Neural crest cell (in vitro differentiated cells): ENCODE data around the gene SMOC1. TPM values are rescaled to one million over a fixed set of nuclear protein-coding genes. Genes with fewer than 3 reads are reported as not detected.

Experiments used
- DNase-seq: peaks from one replicate; pipeline ENCODE4 v3.0.0; 2021; ENCODE audit warnings: low read depth, mixed read lengths, low spot score
- H3K27ac Mint-ChIP-seq: one replicate; pipeline ENCODE4 v1.8.0; 2021; ENCODE audit warnings: mild to moderate bottlenecking, mixed read lengths; ENCODE audit not compliant: unreplicated experiment
- H3K27me3 Mint-ChIP-seq: 2 replicates; pipeline ENCODE4 v1.8.0; 2021; ENCODE audit warnings: low read depth, mild to moderate bottlenecking, mixed read lengths
- H3K36me3 Mint-ChIP-seq: 2 replicates; pipeline ENCODE4 v1.8.0; 2021; ENCODE audit warnings: low read depth, mild to moderate bottlenecking, mixed read lengths
- H3K4me1 Mint-ChIP-seq: 2 replicates; pipeline ENCODE4 v1.8.0; 2021; ENCODE audit warnings: mixed read lengths
- H3K4me3 Mint-ChIP-seq: one replicate; pipeline ENCODE4 v1.8.0; 2021; ENCODE audit warnings: mild to moderate bottlenecking, mixed read lengths
- H3K9me3 Mint-ChIP-seq: 2 replicates; pipeline ENCODE4 v1.8.0; 2021; ENCODE audit warnings: mixed read lengths
- CTCF ChIP-seq: fragments of 200-600 bp; sonication (generic); conservative IDR thresholded peaks from 2 replicates; pipeline ENCODE4 v1.5.0; 2021; ENCODE audit warnings: antibody characterized with exemption, mild to moderate bottlenecking
- total RNA-seq: library from RNA; stranded (reverse); gene quantifications from 2 replicates; pipeline ENCODE4 v1.2.1, GENCODE V29; 2021

Gene SMOC1
- total RNA-seq, 1 donor from 2014 or later = 203 TPM

DNA sequence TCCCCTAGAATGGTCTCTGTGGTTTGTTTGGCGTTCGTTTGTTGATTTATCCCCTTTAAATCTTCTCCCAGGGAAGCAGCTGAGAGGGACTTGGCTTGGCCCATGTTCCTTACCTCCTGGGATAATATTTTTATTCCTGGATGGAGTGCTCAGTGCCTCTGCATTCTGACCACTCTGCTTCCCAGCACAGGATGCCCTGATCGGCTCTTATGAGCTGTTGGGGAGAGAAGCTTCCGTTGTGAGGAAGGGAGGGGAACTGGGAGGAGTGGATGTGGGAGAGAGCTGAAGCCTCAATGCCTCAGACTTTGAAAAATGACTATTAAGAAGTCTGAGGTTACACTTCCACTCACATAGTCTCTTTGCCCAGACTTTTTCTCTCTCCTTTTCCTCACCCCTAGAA, 114.8 kb downstream of the SMOC1 start:
- Mint-ChIP-seq H3K27ac (no peak overlapping the region), H3K27me3 (no peaks in the 10 kb centered on the region), H3K4me3 (no peak overlapping the region), H3K9me3 (peaks cover 8% of the 10 kb centered on the region), H3K4me1 (peaks cover 71% of the 10 kb centered on the region), H3K36me3 (peaks cover 51% of the 10 kb centered on the region)
- DNase-seq = no peak
- no peak for TF ChIP-seq CTCF

- Mint-ChIP-seq H3K27me3 (no peaks in the 10 kb centered on the region), H3K4me3 (no peak overlapping the region), H3K9me3 (peaks cover 8% of the 10 kb centered on the region), H3K27ac (no peak overlapping the region), H3K4me1 (peaks cover 64% of the 10 kb centered on the region), H3K36me3 (peaks cover 63% of the 10 kb centered on the region)
- no peak for TF ChIP-seq CTCF
- no peak for DNase-seq
Observed at GRCh38 chr14:69996216-69996615, 117.0 kb downstream of the SMOC1 start.

- H3K27me3 Mint-ChIP-seq = no peaks in the 10 kb centered on the region
- no peak for TF ChIP-seq CTCF
- H3K4me1 Mint-ChIP-seq = peaks cover 57% of the 10 kb centered on the region
- DNase-seq = no peak
- no peak overlapping the region for H3K27ac Mint-ChIP-seq
- no peak overlapping the region for H3K4me3 Mint-ChIP-seq
- peaks cover 7% of the 10 kb centered on the region for H3K9me3 Mint-ChIP-seq
- H3K36me3 Mint-ChIP-seq = peaks cover 64% of the 10 kb centered on the region
Observed at GRCh38 chr14:69997849-69998248, 118.6 kb downstream of the SMOC1 start.

DNA sequence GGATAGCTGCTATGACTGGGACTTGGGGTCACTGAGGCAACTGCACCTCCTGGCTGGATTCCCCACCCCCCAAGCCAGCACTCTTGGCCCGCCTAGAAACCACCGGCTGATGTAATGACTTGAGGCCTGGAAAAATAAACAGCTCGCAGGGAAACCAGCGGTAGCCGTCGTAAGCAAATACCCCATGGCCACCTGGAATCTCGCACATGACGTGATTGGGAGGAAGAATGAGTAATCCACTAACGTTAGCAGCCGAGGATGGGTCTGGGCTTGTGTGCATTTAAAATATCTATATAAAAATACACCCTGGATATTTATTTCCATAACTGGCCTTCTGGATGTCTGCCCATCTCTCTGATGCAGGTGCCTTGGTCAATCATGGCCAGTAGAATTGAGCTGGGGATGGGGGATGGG, 120.1 kb downstream of the SMOC1 start:
- peaks cover 67% of the 10 kb centered on the region for H3K36me3 Mint-ChIP-seq
- H3K9me3 Mint-ChIP-seq = peaks cover 5% of the 10 kb centered on the region
- peaks cover 56% of the 10 kb centered on the region for H3K4me1 Mint-ChIP-seq
- H3K4me3 Mint-ChIP-seq = no peak overlapping the region
- TF ChIP-seq CTCF = no peak
- peak overlapping the region; percentile 57 for H3K27ac Mint-ChIP-seq
- no peak for DNase-seq
- H3K27me3 Mint-ChIP-seq = no peaks in the 10 kb centered on the region

GRCh38 chr14:70000601-70001000, 121.4 kb downstream of the SMOC1 start:
- Mint-ChIP-seq H3K9me3 (peaks cover 7% of the 10 kb centered on the region), H3K27me3 (no peaks in the 10 kb centered on the region), H3K36me3 (peaks cover 68% of the 10 kb centered on the region), H3K27ac (peak overlapping the region; percentile 75), H3K4me3 (no peak overlapping the region), H3K4me1 (peaks cover 58% of the 10 kb centered on the region)
- no peak for DNase-seq
- TF ChIP-seq CTCF = no peak
